A204.1 (cell line): Measurements from ENCODE around the gene PPP1CC.
"Not testable (repeated sequence)": the region's sequence is repeated elsewhere in the genome, so short reads cannot be mapped to it uniquely, and the experiment has no call there.

Source experiments
- FAIRE-seq: peaks from 2 replicates; lab custom pipeline; 2012; peaks lifted over from hg19 to GRCh38; lab: Jason Lieb, UNC

PPP1CC gene

GRCh38 chr12:110742718-110743570, at the start of gene PPP1CC:
Gene PPP1CC (minus strand): TSS chr12:110742891. CDS start chr12:110742707, 184 bp downstream.
- no peak for FAIRE-seq

GRCh38 chr12:110791589-110791988, 48.9 kb upstream of the PPP1CC start:
- FAIRE-seq: no peak

- no peak for FAIRE-seq
Observed at GRCh38 chr12:110790301-110790700, 47.6 kb upstream of the PPP1CC start.

- no peak for FAIRE-seq
Observed at GRCh38 chr12:110786012-110786411, 43.3 kb upstream of the PPP1CC start.

GRCh38 chr12:110785240-110785639, 42.5 kb upstream of the PPP1CC start:
- FAIRE-seq: no peak

GRCh38 chr12:110782922-110783321, 40.2 kb upstream of the PPP1CC start:
- FAIRE-seq: no peak

GRCh38 chr12:110782094-110782493, 39.4 kb upstream of the PPP1CC start:
- FAIRE-seq: no peak

GRCh38 chr12:110780448-110780847, 37.8 kb upstream of the PPP1CC start:
- FAIRE-seq: no peak

- no peak for FAIRE-seq
Observed at GRCh38 chr12:110778833-110779577, 36.3 kb upstream of the PPP1CC start.

GRCh38 chr12:110776410-110776809, 33.7 kb upstream of the PPP1CC start:
- no peak for FAIRE-seq

- FAIRE-seq: no peak
Observed at GRCh38 chr12:110775997-110776396, 33.3 kb upstream of the PPP1CC start.

- no peak for FAIRE-seq
Observed at GRCh38 chr12:110774824-110775223, 32.1 kb upstream of the PPP1CC start.

- FAIRE-seq: no peak
Observed at GRCh38 chr12:110768960-110769359, 26.3 kb upstream of the PPP1CC start.

GRCh38 chr12:110767863-110768262, 25.2 kb upstream of the PPP1CC start:
- FAIRE-seq: no peak

- FAIRE-seq: no peak
Observed at GRCh38 chr12:110766311-110767154, 23.8 kb upstream of the PPP1CC start.

- FAIRE-seq: not testable (repeated sequence)
Observed at GRCh38 chr12:110765572-110765971, 22.9 kb upstream of the PPP1CC start.

GRCh38 chr12:110765111-110765510, 22.4 kb upstream of the PPP1CC start:
- no peak for FAIRE-seq

- no peak for FAIRE-seq
Observed at GRCh38 chr12:110763583-110763982, 20.9 kb upstream of the PPP1CC start.

- no peak for FAIRE-seq
Observed at GRCh38 chr12:110762891-110763290, 20.2 kb upstream of the PPP1CC start.

- FAIRE-seq: no peak
Observed at GRCh38 chr12:110760204-110760609, 17.5 kb upstream of the PPP1CC start.

GRCh38 chr12:110758922-110759321, 16.2 kb upstream of the PPP1CC start:
- FAIRE-seq: no peak

- no peak for FAIRE-seq
Observed at GRCh38 chr12:110756611-110757010, 13.9 kb upstream of the PPP1CC start.
